Measurements from ENCODE around the gene REXO1.
A peak's percentile ranks its signal among the peaks of the same experiment; 100 is the strongest.

Gene REXO1

GRCh38 chr19:1768918-1769644 is 79.2 kb downstream of the REXO1 start:
- no peak for DNase-seq

- no peak for DNase-seq
These were observed 80.0 kb downstream of the REXO1 start for GRCh38 chr19:1768248-1768647.

GRCh38 chr19:1767464-1767933 is 80.8 kb downstream of the REXO1 start:
- DNase-seq: peak in 11 of 58 donors; percentile 0 to 20 (median 7)

- no peak for DNase-seq
These were observed 81.4 kb downstream of the REXO1 start for GRCh38 chr19:1766800-1767352.

- DNase-seq: no peak
These were observed 82.1 kb downstream of the REXO1 start for GRCh38 chr19:1765904-1766799.
